GM18520 (cell line): ENCODE results near the gene PLEKHA3.
"Not testable (repeated sequence)": the region's sequence is repeated elsewhere in the genome, so short reads cannot be mapped to it uniquely, and the experiment has no call there.

ENCODE experiments used
- ATAC-seq: cut with Tn5 transposase; IDR thresholded peaks from one replicate; pipeline ENCODE4 v1.9.1; 2021; ENCODE audit not compliant: unreplicated experiment

Gene PLEKHA3

DNA sequence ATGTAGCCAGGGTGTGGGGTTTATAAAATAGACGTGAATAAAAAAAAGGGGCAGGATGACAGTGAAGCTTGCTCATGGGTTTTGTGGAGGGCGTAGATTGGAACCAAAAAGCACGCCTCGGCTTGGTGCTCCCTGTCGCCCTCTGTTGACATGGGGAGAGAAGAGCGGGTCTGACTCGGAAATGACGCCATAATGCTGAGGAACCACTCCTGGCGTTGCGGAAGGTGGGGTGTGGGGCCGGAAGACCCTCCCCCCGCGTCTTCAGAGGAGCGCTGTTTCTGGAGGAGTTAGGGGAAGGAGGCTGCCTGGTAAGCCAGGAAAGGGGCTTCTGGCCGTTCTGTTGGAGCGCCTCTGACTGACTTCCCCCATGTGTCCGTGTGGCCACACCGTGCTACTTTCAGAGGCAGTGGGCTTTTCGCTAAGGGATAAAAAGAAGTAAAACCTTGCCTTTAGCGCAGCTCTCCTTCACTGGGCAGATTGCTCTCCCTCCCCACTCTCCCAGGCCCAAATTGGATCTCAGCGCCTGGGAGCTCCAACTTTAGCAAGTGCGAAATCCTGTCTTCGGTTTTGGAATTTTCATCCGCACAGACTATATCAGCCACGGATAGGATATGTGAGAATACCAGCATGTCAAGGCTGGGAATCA lies 42.8 kb downstream of the PLEKHA3 start:
- peak; percentile 84 for ATAC-seq

DNA sequence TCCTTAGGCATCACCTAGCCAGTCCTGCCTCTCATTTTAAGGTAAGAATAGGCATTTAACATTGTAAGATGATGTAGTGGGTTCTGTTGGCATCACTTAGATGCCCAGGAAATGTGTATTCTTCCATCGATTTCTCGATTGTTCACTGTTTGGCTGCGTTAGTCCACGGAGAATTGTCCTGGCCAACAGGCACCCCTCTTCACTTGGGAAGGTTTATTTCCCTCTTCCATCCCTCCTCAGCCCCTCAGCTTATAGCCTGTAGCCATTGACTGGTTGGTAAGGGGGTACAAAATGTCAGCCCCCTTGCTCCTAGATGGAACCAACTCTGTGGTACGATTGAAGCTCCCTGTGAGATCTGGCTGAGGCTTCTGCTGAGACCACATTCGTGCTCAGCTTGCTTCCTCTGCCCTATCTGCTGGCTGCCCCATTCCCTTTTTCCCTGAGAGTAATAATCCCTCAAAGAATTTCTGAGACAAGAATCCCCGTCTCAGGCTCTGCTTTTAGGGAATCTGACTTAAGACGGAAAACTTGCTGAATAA lies 43.4 kb downstream of the PLEKHA3 start:
- ATAC-seq, result no peak

DNA sequence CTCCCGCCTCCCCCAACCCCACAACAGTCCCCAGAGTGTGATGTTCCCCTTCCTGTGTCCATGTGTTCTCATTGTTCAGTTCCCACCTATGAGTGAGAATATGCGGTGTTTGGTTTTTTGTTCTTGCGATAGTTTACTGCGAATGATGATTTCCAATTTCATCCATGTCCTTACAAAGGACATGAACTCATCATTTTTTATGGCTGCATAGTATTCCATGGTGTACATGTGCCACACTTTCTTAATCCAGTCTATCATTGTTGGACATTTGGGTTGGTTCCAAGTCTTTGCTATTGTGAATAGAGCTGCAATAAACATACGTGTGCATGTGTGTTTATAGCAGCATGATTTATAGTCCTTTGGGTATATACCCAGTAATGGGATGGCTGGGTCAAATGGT lies 44.8 kb downstream of the PLEKHA3 start:
- not testable (repeated sequence) for ATAC-seq

DNA sequence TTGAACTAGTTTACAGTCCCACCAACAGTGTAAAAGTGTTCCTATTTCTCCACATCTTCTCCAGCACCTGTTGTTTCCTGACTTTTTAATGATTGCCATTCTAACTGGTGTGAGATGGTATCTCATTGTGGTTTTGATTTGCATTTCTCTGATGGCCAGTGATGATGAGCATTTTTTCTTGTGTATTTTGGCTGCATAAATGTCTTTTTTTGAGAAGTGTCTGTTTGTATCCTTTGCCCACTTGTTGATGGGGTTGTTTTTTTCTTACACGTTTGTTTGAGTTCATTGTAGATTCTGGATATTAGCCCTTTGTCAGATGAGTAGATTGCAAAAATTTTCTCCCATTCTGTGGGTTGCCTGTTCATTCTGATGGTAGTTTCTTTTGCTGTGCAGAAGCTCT lies 45.2 kb downstream of the PLEKHA3 start:
- ATAC-seq, result not testable (repeated sequence)

DNA sequence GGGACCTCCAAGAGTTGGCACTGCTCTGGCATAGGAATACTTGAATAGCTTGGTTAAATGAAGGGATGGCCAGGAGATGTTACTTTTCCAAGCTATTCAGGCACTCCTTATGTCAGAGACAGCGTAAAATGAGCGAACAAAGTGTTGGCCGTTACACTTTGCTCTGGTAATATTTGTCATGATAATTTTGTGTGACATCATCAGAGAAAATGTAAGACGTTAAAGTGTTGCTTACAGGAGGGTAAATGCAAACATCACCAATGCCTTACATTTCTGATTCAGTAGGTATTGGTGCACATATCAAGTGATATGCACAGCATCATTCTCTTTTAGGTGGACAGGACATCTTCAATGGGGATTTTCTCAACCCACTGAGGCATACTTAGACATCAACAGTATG lies 46.0 kb downstream of the PLEKHA3 start:
- ATAC-seq, result no peak

DNA sequence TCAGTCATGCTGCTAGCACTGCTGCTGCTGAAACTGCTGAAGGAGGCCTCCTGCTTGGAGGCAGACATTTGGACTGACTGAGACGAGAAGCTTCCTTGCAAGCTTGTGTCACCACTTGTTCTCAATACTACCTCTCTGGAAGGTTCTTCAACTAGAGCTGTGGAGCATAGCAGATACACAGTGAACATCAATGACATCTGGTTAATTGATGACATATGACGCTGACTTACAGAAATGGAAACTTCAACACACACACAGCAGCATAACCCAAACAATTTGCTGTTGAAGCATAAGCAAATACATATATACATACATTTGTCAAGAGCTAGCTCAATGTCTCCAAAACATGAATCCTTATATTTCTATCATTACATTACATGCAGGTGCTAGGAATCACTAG lies 47.3 kb downstream of the PLEKHA3 start:
- no peak for ATAC-seq

DNA sequence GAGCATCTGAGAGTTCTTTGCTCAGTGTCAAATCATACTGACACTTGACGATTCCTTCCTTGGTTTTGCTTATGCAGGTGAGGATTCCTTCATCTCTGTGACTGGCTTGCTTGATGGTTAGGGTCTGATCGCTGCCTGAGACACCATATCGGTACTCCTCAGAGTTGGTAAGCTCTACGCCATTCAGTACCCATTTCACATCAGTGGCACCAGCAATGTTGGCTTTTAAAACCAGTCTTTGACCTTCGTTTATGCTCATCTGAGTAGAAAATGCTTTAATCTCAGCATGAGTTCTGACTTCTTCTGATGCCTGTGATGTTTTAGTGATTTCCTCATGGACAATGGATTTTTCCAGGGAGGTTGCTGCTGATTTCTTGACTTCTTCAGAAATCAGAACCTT lies 48.4 kb downstream of the PLEKHA3 start:
- ATAC-seq, result no peak

DNA sequence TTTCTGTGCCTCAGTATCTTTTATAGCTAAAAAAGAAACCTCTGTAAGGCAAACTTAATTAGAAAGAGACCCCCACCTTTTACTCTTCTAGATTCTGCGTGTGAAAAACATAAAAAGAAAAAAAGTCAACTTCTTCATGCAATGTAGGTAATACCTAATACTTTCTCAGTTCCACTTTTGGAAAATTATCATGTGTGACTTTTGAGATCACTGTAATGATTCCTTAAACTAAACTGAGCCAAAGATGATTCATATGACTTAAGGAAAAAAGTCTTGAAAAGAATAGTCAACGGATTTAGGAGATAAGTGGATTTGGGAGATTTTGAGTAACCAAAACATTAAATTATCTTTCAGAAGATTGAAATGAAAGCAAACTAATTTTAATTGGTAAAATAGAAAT lies 48.9 kb downstream of the PLEKHA3 start:
- ATAC-seq, result no peak

DNA sequence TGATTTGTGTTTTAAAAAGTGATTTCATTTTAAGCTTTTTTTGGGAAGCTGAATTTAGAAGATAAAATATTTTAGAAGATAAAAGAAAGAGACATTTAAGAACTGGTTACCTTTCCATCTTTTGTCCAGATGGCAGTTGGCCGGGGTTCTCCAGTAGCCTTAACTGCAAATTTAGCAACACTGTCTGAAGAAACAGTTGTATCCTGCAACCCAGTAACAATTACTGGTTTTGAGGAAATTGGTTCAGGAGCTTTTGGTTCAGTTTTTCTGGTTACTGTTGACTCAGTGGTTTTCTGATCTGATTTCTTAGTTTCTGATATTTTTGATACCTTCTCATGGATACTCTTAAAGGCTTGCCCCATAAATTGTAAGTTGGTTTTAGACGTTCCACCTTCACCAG lies 49.9 kb downstream of the PLEKHA3 start:
- no peak for ATAC-seq

DNA sequence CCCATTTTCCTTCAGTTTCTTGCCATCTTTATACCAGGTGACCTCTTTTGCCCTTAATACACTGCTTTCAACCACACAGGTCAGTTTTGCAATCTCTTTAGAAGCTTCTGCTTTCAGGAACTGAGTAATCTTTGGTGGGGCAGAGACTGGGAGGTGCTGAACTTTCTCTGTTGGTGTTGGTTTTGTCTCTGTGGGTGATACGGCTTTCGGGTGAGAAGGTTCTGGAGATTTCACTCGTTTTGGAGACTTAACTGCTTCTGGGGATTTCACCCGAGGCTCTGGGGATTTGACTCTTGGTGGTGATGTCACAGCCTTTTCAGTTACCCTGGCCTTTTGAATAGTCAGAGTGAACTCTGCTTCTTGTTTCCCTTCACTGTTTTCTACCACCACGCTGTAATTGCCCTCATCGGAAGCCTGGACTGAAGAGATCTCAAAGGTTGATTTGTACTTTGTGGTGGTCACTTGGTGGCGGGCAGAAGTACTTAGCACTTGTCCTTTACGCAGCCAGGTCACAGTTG lies 50.4 kb downstream of the PLEKHA3 start:
- ATAC-seq, result peak; percentile 97

DNA sequence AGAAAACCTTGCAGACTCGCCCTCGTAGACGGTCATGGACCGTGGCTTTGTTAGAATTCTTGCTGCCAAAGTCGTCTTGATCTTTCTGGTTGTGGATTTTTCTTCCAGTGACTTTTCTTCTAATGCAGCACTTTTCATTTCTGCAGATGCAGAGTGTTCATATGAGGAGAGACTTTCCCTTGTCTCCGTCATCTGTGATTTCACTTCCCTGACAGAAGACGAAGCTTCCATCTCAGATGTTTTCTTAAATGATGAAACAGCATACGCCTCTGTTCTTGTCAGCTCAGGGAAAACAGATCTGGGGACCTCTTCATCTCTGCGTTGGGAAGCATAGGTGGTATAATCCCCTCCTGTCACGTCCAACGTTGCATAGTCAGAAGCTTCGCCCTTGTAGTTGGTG lies 50.9 kb downstream of the PLEKHA3 start:
- no peak for ATAC-seq

DNA sequence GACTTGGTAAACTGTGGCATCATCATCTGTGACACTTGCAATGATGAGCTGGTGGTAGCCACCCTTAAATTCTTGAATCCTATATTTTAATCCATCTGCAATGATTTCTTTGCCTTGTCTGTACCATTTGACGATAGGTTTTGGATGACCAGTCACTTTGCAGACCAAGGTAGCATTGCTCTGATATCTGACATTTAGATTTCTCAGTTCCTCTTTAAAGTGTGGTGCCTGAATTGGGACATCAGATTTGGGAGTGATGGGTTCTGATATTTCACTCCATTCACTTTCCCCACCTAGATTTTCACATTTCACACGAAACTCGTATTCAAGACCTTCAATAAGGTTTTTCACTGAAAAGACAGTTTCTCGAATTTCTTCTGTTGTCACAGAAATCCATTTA lies 55.8 kb downstream of the PLEKHA3 start:
- ATAC-seq, result no peak

DNA sequence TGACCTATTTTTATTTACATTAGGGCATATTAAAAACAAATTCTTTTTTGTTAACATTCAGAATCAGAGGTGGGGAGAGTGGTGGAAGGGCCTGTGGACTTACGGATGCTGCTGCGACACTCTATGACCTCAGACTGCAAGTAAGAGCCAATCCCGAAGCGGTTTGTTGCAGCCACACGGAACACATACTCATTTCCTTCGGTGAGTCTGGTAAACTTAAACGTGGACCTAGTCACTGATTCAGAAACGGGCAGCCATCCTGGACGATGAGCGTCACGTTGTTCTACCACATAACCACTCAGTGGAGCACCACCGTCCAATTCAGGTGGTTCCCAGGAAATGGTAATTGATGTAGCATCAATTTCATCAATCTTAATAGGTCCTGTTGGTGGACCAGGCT lies 61.9 kb downstream of the PLEKHA3 start:
- ATAC-seq, result no peak

DNA sequence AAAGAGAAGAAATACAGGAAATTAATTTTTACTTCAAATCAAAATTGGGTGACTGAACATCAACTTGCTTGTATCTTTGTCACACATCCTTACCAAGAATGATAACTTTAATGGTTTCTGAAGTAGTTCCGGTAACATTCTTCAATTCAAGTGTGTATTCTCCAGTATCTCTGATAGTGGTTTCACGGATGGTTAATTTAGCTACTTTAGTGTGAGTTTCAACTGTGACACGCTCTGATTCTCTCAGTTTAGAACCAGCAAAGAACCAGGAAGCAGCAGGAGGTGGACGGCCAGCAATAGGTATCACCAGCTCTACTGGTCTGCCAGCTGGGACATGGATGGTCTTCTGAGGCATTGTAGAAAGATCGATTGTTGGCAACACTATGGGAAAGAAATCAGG lies 62.3 kb downstream of the PLEKHA3 start:
- no peak for ATAC-seq

DNA sequence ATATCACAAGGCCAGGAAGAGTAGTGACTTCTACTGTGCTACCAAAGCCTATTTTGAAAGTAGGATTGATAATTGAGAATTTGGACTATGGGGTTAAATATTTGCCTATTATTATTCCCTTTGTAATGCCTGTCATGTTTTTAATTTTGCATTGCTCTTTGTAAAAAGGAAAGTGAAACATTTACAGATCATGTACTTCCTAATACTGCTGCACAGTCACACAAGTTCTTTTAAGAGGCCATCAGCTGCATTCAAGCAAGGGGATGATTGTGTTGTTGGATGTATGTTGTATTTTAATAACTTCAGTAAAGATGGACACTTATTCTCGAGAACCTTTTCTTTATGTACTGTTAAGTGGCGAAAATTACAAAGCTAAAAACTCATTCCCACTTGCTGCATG lies 70.1 kb downstream of the PLEKHA3 start:
- ATAC-seq, result peak; percentile 65

DNA sequence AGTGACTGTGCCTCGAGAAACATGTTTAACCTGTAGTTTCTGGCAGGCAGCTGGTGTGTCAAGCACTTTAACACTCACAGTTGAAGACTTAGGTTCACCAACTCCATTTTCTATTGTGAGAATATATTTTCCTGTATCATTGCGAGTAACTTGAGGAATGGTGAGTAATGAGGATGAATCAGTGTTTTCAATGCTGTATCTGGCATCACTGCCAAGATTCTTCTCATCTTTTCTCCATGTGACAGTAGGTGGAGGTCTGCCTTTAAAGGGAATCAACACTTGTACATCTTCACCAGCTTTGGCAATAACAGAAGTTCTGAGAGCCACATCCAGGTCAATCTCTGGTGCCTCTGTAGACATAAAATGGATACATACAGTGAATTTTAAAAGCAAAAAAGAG lies 72.8 kb downstream of the PLEKHA3 start:
- ATAC-seq, result no peak
